ENCODE results near the gene RPL13.
"Not testable (repeated sequence)": the region's sequence is repeated elsewhere in the genome, so short reads cannot be mapped to it uniquely, and the experiment has no call there.

RPL13 gene

GRCh38 chr16:89563639-89564392 is 3.3 kb downstream of the RPL13 start:
- no peak for DNase-seq

- no peak for DNase-seq
Measured at GRCh38 chr16:89564476-89565255, 4.2 kb downstream of the RPL13 start.

- no peak for DNase-seq
Measured at GRCh38 chr16:89565256-89565505, 4.7 kb downstream of the RPL13 start.

- peak; percentile 45 for DNase-seq
Measured at GRCh38 chr16:89565506-89566372, 5.3 kb downstream of the RPL13 start.

DNA sequence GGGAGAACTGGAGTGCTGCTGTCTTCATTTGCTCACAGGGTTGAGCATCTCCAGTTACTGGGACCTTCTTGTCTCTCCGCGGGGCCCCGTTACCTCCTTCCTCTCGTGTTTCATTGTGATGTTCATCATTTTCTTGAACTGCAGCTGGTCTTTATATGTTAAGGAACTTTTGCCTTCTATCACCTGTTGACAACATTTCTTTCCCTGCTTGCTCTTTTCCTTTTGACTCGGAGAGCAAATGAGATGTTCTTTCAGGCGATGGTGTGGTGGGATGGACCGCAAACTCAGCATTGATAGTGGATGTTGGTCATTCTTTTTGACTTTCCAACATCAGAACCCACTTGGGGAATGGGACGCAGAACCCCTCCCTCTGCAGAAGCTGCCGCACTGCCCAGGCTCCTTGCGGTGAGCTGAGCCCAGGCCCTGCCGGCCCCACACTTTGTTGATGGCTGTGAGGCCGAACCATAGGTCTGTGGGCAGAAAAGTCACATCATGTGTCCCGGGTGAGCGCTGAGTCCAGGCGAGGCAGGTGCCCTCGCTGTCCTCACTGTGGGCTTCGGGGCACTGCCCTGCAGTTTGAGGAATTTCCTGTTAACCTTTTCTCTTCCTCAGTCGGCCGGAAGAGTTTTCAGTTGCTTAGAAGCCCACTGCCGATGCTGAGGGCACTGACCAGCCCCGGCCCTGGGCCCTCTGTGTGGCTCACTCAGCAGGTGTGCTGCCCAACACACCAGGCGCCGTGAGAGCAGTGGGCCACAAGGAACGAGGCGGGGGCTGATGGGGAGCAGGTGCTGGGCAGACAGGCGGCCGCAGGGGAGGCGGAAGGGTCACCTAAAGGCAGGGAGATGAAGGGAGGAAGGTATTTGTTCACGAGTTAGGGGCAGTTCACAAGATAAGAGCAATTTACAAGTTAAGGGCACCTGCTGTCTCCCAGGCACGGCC is 7.4 kb downstream of the RPL13 start:
- no peak for DNase-seq

DNA sequence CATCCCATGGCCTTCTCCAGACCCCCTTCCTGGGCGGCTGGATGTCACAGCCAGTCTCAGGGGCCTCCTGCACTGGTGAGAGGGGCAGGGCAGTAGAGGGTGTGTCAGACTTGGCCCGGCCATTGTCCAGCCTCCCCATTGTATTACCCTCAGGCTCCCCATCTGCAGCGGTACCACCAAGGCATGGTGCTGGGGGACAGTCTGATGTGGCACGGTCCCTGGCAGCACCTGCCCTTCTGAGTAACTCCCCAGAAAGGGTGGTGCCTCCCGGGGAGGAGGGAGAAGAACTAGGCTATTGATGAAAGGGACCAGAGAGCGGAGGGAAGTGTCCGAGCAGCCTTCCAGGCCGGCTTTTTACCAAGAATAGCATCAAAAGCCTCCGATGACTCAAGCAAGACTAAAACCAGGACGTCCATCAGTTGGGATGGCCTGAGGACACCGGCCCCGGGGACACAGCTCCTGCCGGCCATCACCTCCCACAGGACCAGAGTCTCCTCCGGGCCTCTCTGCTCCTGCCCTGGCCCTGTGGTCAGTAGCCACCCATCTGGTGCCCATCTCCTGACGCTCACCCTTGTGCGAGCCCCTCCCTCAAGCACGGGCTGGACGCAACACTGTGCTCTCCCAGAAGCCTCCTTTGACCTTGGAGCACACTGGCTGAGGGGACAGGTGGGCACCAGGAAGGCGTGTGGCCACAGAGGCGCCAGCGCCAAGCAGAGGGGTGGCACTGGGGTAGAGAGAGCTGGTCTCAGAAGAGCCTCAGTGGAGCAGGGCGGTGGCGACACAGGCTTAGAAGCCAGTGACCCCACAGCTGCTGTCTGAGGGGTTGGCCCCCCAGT is 9.2 kb downstream of the RPL13 start:
- no peak for DNase-seq

- DNase-seq: no peak
Measured at GRCh38 chr16:89570342-89570923, 10.0 kb downstream of the RPL13 start.

DNA sequence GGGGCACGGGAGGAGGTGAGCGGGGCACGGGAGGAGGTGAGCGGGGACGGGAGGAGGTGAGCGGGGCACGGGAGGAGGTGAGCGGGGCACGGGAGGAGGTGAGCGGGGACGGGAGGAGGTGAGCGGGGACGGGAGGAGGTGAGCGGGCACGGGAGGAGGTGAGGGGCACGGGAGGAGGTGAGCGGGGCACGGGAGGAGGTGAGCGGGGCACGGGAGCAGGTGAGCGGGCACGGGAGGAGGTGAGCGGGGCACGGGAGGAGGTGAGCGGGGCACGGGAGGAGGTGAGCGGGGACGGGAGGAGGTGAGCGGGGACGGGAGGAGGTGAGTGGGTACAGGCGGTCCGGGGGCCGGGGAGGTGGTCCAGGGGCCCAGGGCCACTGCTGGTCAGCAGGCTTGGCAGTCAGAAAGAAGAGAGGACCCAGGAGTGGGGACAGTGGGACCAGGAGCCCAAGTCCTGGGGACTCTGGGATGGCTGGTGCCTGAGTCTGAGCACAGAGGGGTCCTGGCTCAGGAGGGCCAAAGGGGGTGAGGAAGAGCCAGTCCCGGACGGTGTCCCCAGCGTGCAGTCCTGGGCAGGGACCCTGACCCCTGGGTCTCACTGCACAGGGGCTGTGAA is 10.6 kb downstream of the RPL13 start:
- DNase-seq: not testable (repeated sequence)

GRCh38 chr16:89571636-89572035 is 11.2 kb downstream of the RPL13 start:
- no peak for DNase-seq

GRCh38 chr16:89572073-89572484 is 11.6 kb downstream of the RPL13 start:
- no peak for DNase-seq

- no peak for DNase-seq
Measured at GRCh38 chr16:89572485-89573205, 12.2 kb downstream of the RPL13 start.

GRCh38 chr16:89573826-89574680 is 13.6 kb downstream of the RPL13 start:
- DNase-seq: no peak

- peak; percentile 52 for DNase-seq
Measured at GRCh38 chr16:89574681-89575246, 14.3 kb downstream of the RPL13 start.

DNA sequence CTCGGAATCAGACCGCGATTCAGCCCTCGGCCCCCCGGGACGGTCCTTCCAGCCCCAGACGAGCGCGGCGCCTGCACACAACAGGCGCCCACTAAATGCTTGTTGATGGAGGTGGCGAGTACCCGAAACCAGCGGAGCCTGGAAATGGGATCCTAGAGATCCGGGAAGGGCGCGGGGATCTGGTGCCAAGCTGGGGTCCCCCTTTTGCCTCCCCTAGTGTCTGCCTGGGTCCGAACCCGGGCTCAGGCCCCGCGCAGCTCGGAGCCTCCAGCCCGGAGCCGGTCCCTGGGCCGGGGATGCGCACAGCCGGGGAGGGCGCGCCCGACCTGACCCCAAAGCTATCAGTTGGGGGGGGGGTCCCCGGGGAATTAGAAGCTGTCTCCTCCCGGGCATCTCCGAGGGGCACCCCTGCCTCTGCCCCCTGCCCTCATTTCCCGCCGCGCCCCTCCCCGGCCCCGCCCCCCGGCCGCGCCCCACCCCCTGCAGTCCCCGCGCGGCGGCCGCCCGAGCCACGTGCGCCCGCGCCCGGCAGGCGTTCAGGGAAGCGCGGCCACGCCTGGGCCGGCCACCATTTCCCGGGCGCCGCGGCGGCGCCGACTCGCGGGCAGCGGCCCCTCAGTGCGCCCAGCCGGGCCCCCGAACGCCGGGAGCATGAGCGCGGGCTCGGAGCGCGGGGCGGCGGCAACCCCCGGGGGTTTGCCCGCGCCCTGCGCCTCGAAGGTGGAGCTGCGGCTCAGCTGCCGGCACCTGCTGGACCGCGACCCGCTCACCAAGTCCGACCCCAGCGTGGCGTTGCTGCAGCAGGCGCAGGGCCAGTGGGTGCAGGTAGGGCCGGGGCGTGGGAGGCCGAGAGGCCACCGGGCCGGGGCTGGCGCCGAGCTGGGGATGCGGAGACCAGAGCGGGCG is 15.0 kb downstream of the RPL13 start, which contains the start of gene CPNE7:
TSS of gene CPNE7 (plus strand) at position 512 of the 906 bp plus-strand sequence. CDS start at position 652, 140 bp downstream.
- DNase-seq: no peak

DNA sequence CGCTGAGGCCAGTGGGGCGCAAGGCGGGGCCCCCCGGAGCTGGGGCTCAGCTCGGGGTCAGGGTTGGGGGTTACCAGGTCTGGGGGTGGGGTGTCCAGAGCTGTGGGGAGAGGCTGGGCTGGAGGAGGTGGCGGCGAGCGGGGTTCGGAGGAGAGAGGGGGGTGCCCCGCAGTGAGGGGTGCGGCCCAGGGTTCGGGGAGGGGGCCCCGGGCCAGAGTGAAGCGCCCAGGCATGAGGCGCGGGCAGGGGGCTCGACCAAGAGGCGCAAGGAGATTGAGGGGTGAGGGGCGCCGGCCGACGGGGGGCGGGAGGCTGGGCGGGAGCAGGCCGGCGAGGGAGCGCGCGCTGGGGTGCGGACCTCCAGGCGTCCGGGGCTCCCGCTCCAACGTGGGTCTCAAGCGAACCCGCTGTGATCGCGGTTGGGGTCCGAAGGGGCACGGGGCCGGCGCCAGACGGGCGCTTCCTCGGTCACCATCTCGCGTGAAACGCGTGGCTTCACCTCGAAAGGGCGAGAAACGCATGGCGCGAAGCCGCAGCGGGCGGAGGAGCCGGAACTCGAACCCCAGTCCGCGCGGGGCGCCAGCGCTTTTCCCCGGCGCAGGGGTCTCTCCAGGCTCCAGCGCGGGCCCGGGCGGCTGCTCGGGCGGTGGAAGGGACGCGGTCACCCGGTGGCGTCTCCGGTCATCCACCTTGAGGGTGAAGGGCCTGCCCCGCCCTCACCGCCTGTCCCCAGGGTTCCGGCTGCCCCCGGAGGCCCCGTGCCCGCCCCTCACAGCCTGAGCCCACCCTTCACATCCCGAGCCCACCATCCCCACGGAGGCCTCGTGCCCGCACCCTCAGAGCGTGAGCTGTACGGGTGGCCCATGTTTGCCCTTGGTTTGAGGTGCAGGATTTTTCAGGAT is 15.9 kb downstream of the RPL13 start:
- no peak for DNase-seq

Measured in stimulated activated naive CD4-positive, alpha-beta T cell treated with Interleukin-2 at 50 U/mL for 16 hours (primary cell).